Transverse colon (tissue), 4 donors: ENCODE data around the gene MICAL2. TPM values are rescaled to one million over a fixed set of nuclear protein-coding genes. Genes with fewer than 3 reads are reported as not detected.

ENCODE experiments used
- DNase-seq: peaks from one replicate; pipeline ENCODE4 v3.0.0-alpha.2; 2019
- H3K27ac ChIP-seq, 4 donors: fragments of 200-600 bp; sonication (generic); 2 replicates each; pipeline ENCODE4 v1.5.1; 2016 to 2018; ENCODE audit warnings: inconsistent platforms in 4 of 4
- H3K27me3 ChIP-seq: fragments of 200-600 bp; sonication (generic); 2 replicates; pipeline ENCODE4 v1.5.1; 2017; ENCODE audit warnings: inconsistent platforms
- H3K36me3 ChIP-seq, 4 donors: fragments of 200-600 bp; sonication (generic); 2 replicates each; pipeline ENCODE4 v1.5.1; 2017 to 2019; ENCODE audit warnings: inconsistent platforms in 4 of 4
- H3K4me1 ChIP-seq, 4 donors: fragments of 200-600 bp; sonication (generic); 2 replicates each; pipeline ENCODE4 v1.5.1; 2017 to 2020; ENCODE audit warnings: inconsistent platforms in 4 of 4
- H3K4me3 ChIP-seq, 4 donors: fragments of 200-600 bp; sonication (generic); 1 replicate in 1 of 4; 2 replicates in 3 of 4; pipeline versions ENCODE4 v1.5.1 to v1.6.1; 2017 to 2019; ENCODE audit warnings: inconsistent platforms in 4 of 4
- H3K9me3 ChIP-seq, 2 donors: fragments of 200-600 bp; sonication (generic); 2 replicates each; pipeline ENCODE4 v1.5.1; 2017 to 2019; ENCODE audit warnings: inconsistent platforms in 2 of 2
- EP300 ChIP-seq: sonication (generic); formaldehyde crosslinking; IDR thresholded peaks from one replicate; pipeline ENCODE4 v1.6.1; 2017; ENCODE audit warnings: antibody characterized with exemption, low read depth
- POLR2A ChIP-seq: fragments of 450-650 bp; IDR thresholded peaks from one replicate; pipeline ENCODE4 v1.6.1; 2016; ENCODE audit warnings: antibody characterized with exemption, mild to moderate bottlenecking, moderate library complexity
- POLR2AphosphoS5 ChIP-seq, 3 donors: sonication (generic); formaldehyde crosslinking; IDR thresholded peaks; one replicate each; pipeline ENCODE4 v1.6.1; 2016; ENCODE audit warnings: antibody characterized with exemption in 3 of 3
- WGBS, 2 donors: methylation state at CpG; one replicate each; pipeline ENCODE4 v1.1.5; 2018; ENCODE audit warnings: low coverage in 1 of 2; 5-methylcytosine and 5-hydroxymethylcytosine counted together
- in situ Hi-C, 4 donors: fragments of 200-750 bp; cut with MboI; loops; one replicate each; pipeline versions ENCODE4 v1.15.0 to v1.15.1; 2017; ENCODE audit warnings: low sequenced_read_pairs in 3 of 4, low pct_ligation_motif_present in 1 of 4, low pct_unique_long_range_greater_than_20kb in 1 of 4
- intact Hi-C: fragments of 100-400 bp; cut with DNase I; formaldehyde crosslinking; loops from one replicate; pipeline ENCODE4 v1.15.1; 2023; ENCODE audit warnings: low total_unique reads
- total RNA-seq, 4 donors: library from RNA; depleted of rRNA; stranded (reverse); fragments of >200 nt; gene quantifications; one replicate each; pipeline ENCODE4 v1.1.0, GENCODE V29; 2016
- TF ChIP-seq, protein P1 (sequence below), 5 experiments: fragments of 200-600 bp in 3 of 5; fragments of 450-650 bp in 2 of 5; sonication (generic) in 3 of 5; IDR thresholded peaks; 1 replicate in 2 of 5; 2 replicates in 3 of 5; pipeline ENCODE4 v1.5.1; 2016 to 2017; ENCODE audit warnings: antibody characterized with exemption in 5 of 5, inconsistent platforms in 3 of 5, mild to moderate bottlenecking in 2 of 5, moderate library complexity in 1 of 5

Gene MICAL2
- total RNA-seq, 4 donors from 2014 or later, result 309 to 483 (median 316) TPM

DNA sequence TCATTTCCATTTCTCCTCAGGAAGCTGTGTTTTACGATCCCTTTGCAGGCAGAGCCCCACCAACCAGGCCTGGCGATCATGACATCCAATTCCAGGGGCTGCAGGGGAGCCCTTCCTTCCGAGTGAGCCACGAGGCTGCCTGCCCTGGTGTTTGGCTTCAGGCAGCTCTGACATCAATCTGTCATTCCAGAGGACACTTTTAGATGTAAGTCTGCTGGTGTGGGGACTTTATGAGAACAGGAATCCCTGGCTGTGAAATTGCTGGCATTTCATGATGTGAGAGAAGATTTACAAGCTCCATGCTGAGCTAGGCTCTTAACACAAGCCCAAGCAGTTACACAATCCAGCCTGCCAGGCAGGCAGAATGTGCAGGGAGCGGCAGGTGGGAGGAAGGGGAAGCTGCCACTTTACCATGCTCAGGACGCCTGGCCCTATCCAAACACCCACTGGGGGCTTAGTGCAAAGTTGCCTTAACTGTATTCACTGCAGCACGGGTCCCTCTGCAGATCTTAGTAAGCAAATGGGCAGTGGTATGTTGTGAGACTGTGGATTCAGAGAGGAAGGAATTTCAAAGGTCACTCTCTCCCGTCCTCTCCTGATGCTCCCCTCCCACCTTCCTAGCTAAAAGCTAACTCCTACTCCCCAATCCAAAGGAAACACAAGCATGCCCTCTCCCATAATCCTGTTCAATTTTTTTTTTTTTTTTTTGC is 43.4 kb upstream of the MICAL2 start:
- Histone ChIP-seq H3K27ac (peak overlapping the region; percentile 69 to 81 (median 76)), H3K4me3 (no peak overlapping the region), H3K9me3 (no peaks in the 10 kb centered on the region), H3K36me3 (no peaks in the 10 kb centered on the region), H3K27me3 (no peaks in the 10 kb centered on the region), H3K4me1 (peaks cover 19 to 30% (median 29%) of the 10 kb centered on the region in 4 donors)
- in situ Hi-C loops (loop anchor here in 3 of 4 donors (25.0 kb wide), 1 partner anchor 170 kb away; no protein-coding TSS in a partner anchor), intact Hi-C loops (no loop called here)
- DNase-seq, result peak; percentile 67
- peak; percentile 80 to 82 (median 82) for TF ChIP-seq POLR2AphosphoS5 (IDR thresholded peaks at IDR 0.05)
- TF ChIP-seq EP300, result peak; percentile 54
- no peak for TF ChIP-seq POLR2A
- TF ChIP-seq, protein P1, sequence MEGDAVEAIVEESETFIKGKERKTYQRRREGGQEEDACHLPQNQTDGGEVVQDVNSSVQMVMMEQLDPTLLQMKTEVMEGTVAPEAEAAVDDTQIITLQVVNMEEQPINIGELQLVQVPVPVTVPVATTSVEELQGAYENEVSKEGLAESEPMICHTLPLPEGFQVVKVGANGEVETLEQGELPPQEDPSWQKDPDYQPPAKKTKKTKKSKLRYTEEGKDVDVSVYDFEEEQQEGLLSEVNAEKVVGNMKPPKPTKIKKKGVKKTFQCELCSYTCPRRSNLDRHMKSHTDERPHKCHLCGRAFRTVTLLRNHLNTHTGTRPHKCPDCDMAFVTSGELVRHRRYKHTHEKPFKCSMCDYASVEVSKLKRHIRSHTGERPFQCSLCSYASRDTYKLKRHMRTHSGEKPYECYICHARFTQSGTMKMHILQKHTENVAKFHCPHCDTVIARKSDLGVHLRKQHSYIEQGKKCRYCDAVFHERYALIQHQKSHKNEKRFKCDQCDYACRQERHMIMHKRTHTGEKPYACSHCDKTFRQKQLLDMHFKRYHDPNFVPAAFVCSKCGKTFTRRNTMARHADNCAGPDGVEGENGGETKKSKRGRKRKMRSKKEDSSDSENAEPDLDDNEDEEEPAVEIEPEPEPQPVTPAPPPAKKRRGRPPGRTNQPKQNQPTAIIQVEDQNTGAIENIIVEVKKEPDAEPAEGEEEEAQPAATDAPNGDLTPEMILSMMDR (IDR thresholded peaks at IDR 0.05), result no peak
- WGBS, 2 donors, result 0 to 25% methylated on average over 1 to 8 of the region's 8 CpGs

DNA sequence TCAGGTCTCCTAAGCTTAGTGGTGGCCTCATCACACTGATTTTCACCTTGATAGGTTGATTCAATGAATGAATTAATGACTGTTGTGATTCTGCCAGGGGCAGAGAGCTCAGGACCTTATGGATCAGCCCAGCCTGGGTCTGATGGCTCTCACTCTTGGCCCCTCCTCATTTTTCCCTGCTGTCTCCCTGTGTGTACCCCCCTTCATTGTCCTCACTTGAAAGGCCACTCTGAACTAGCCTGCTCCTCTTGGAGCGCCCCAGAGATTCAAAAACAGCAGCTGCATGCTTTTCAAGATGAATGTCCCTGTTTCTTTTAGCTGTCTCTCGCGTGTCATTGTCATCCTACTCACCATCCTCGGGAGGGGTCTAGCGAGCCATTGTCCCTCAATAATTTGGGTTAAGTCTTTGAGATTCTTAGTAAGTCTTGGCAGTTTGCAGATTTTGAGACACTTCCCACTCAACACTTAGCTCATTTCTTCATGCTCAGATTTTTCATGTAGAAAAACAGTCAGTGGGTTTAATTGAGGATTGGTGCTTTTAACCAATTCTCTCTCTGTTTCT is 42.5 kb upstream of the MICAL2 start:
- intact Hi-C loops, result no loop called here
- DNase-seq, result no peak
- WGBS, 2 donors, result 84 to 86% methylated on average over 5 of the region's 5 CpGs
- Histone ChIP-seq H3K4me1 (peaks cover 19 to 30% (median 29%) of the 10 kb centered on the region in 4 donors), H3K36me3 (no peaks in the 10 kb centered on the region), H3K9me3 (no peaks in the 10 kb centered on the region), H3K27ac (peak overlapping the region; percentile 69 to 81 (median 76)), H3K27me3 (no peaks in the 10 kb centered on the region), H3K4me3 (no peak overlapping the region)
- in situ Hi-C loops, result loop anchor here in 3 of 4 donors (25.0 kb wide), 1 partner anchor 169 kb away; no protein-coding TSS in a partner anchor
- TF ChIP-seq POLR2AphosphoS5 (IDR thresholded peaks at IDR 0.05) (no peak), POLR2A (no peak), EP300 (no peak)
- TF ChIP-seq, protein P1 (IDR thresholded peaks at IDR 0.05), result no peak

DNA sequence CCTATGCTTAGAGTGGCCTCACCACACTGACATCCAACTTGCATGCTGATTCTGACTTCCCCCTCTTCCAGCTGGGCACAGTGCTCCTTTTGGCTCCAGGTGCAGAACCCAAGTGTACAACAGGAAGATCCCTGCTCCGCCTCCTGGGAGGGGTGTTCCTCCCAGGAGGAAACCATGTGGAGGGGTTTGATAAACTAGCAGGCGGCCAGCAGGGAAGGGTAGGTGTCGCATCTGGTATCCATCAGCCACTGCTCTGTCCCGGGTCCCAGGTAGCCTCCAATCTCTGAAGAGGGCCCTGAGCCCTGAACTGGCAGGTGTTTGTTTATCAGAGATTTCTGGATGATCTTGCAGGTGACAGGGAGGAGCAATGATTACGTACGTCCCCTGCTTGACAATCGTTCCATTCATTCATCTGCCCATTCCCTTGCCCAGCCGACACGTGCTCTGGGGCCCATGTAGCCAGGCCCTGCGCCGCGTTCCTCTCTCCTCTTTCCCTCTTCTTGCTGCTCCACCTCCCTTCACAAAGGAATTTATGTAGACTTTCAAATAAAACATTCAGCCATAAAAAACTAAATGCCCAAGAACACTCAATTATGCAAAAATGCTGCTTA is 41.2 kb upstream of the MICAL2 start:
- in situ Hi-C loops (loop anchor here in 3 of 4 donors (25.0 kb wide), 1 partner anchor 168 kb away; no protein-coding TSS in a partner anchor), intact Hi-C loops (no loop called here)
- 18 to 44% methylated on average over 3 to 12 of the region's 12 CpGs for WGBS, 2 donors
- Histone ChIP-seq H3K27me3 (no peaks in the 10 kb centered on the region), H3K36me3 (no peaks in the 10 kb centered on the region), H3K9me3 (no peaks in the 10 kb centered on the region), H3K4me1 (peaks cover 19 to 30% (median 24%) of the 10 kb centered on the region in 4 donors), H3K4me3 (no peak overlapping the region), H3K27ac (peak overlapping the region; percentile 0 to 28 (median 18))
- DNase-seq, result no peak
- TF ChIP-seq, protein P1 (IDR thresholded peaks at IDR 0.05), result no peak
- TF ChIP-seq POLR2AphosphoS5 (IDR thresholded peaks at IDR 0.05) (no peak), EP300 (no peak), POLR2A (no peak)
